H1 (cell line): ENCODE measurements around the gene MT1F. TPM values are rescaled to one million over a fixed set of nuclear protein-coding genes. Genes with fewer than 3 reads are reported as not detected.
A peak's percentile ranks its signal among the peaks of the same experiment; 100 is the strongest.

Experiments used
- CTCF ChIA-PET: fragments of 300-600 bp; sonication (Branson Sonifier 250); formaldehyde crosslinking; loops from one replicate; lab custom pipeline; 2021; ENCODE audit not compliant: partially characterized antibody; lab: Charles Lee
- POLR2A ChIA-PET: fragments of 300-600 bp; sonication (Branson Sonifier 250); formaldehyde crosslinking; loops from one replicate; lab custom pipeline; 2021; ENCODE audit warnings: inconsistent platforms; ENCODE audit not compliant: partially characterized antibody; lab: Charles Lee
- DNase-seq, 2 experiments: peaks; one replicate each; pipeline versions ENCODE4 v3.0.0 to v3.0.0-alpha.2; 2010 to 2022; ENCODE audit warnings: low spot score in 2 of 2, low read depth in 1 of 2, mixed read lengths in 1 of 2
- FAIRE-seq: peaks from 2 replicates; lab custom pipeline; 2011; peaks lifted over from hg19 to GRCh38; lab: Jason Lieb, UNC
- H2AFZ ChIP-seq: 2 replicates; pipeline ENCODE4 v1.8.1; 2012; ENCODE audit warnings: low read length, inconsistent platforms
- H2AK5ac ChIP-seq: 2 replicates; pipeline ENCODE4 v1.6.1; 2013; ENCODE audit warnings: low read depth, low read length
- H2BK120ac ChIP-seq: replicated peaks from 2 replicates; pipeline ENCODE3; 2013; ENCODE audit warnings: low read depth, low read length, inconsistent platforms
- H2BK12ac ChIP-seq: 2 replicates; pipeline ENCODE4 v1.6.1; 2013; ENCODE audit warnings: low read depth, low read length
- H2BK15ac ChIP-seq: 2 replicates; pipeline ENCODE4 v1.6.1; 2013; ENCODE audit warnings: low read length
- H2BK20ac ChIP-seq: 2 replicates; pipeline ENCODE4 v1.6.1; 2013; ENCODE audit warnings: low read length
- H2BK5ac ChIP-seq: 2 replicates; pipeline ENCODE4 v1.6.1; 2013; ENCODE audit warnings: low read depth, low read length
- H3K14ac ChIP-seq: 2 replicates; pipeline ENCODE4 v1.6.1; 2013; ENCODE audit warnings: inconsistent platforms; ENCODE audit not compliant: insufficient read length
- H3K18ac ChIP-seq: 2 replicates; pipeline ENCODE4 v1.6.1; 2013; ENCODE audit warnings: low read length; ENCODE audit errors: extremely low read depth
- H3K23ac ChIP-seq: 2 replicates; pipeline ENCODE4 v1.6.1; 2013; ENCODE audit warnings: inconsistent platforms; ENCODE audit not compliant: insufficient read length
- H3K23me2 ChIP-seq: 2 replicates; pipeline ENCODE4 v1.6.1; 2013; ENCODE audit warnings: low read depth, low read length
- H3K27ac ChIP-seq: 2 replicates; pipeline ENCODE4 v1.6.1; 2011; ENCODE audit warnings: low read depth, low read length, inconsistent platforms
- H3K27me3 ChIP-seq, 4 experiments: replicated peaks in 1 of 4; 1 replicate in 1 of 4; 2 replicates in 3 of 4; pipeline versions ENCODE4 v1.6.1 to v1.8.1; 2011 to 2013; ENCODE audit warnings: low read length in 3 of 4, mild to moderate bottlenecking in 3 of 4, inconsistent platforms in 2 of 4, mixed read lengths in 2 of 4, moderate library complexity in 1 of 4; ENCODE audit not compliant: control insufficient read depth in 3 of 4, insufficient read depth in 3 of 4; ENCODE audit errors: extremely low read depth in 1 of 4
- H3K36me3 ChIP-seq, 4 experiments: 2 replicates each; pipeline versions ENCODE4 v1.6.1 to v1.8.1; 2011 to 2013; ENCODE audit warnings: mild to moderate bottlenecking in 4 of 4, low read length in 3 of 4, moderate library complexity in 2 of 4, control low read depth in 1 of 4, inconsistent platforms in 1 of 4; ENCODE audit not compliant: insufficient read depth in 4 of 4, control insufficient read depth in 2 of 4
- H3K4ac ChIP-seq: replicated peaks from 2 replicates; pipeline ENCODE3; 2013; ENCODE audit warnings: low read length, low read depth, mixed read lengths, inconsistent platforms; ENCODE audit not compliant: insufficient read length
- H3K4me1 ChIP-seq, 4 experiments: replicated peaks in 1 of 4; 1 replicate in 1 of 4; 2 replicates in 3 of 4; pipeline versions ENCODE4 v1.6.1 to v1.8.1; 2011 to 2013; ENCODE audit warnings: low read length in 3 of 4, inconsistent platforms in 2 of 4, mixed read lengths in 1 of 4; ENCODE audit not compliant: insufficient read depth in 4 of 4, control insufficient read depth in 3 of 4
- H3K4me2 ChIP-seq, 2 experiments: 2 replicates each; pipeline versions ENCODE4 v1.6.1 to v1.8.1; 2011 to 2013; ENCODE audit warnings: low read depth in 2 of 2, low read length in 2 of 2, control low read depth in 1 of 2, inconsistent platforms in 1 of 2, mild to moderate bottlenecking in 1 of 2; ENCODE audit not compliant: insufficient read depth in 1 of 2
- H3K4me3 ChIP-seq, 4 experiments: fragments of 200-600, 300-600 bp in 1 of 4; sonication (generic), shearing (Covaris generic), sonication (Bioruptor Twin) in 1 of 4; 2 replicates each; pipeline versions ENCODE4 v1.5.1 to v1.8.1; 2011 to 2016; ENCODE audit warnings: low read length in 4 of 4, low read depth in 3 of 4, control low read depth in 2 of 4, inconsistent platforms in 2 of 4, mild to moderate bottlenecking in 2 of 4, mixed read lengths in 1 of 4, moderate library complexity in 1 of 4; ENCODE audit not compliant: insufficient read depth in 2 of 4; ENCODE audit errors: extremely low read depth in 1 of 4
- H3K56ac ChIP-seq: replicated peaks from 2 replicates; pipeline ENCODE3; 2013; ENCODE audit warnings: low read depth, mild to moderate bottlenecking, mixed read lengths, low read length, inconsistent platforms; ENCODE audit not compliant: insufficient read length
- H3K79me1 ChIP-seq: 2 replicates; pipeline ENCODE4 v1.6.1; 2013; ENCODE audit warnings: low read depth, low read length, control low read depth
- H3K79me2 ChIP-seq, 2 experiments: 2 replicates each; pipeline versions ENCODE4 v1.6.1 to v1.8.1; 2012 to 2013; ENCODE audit warnings: low read length in 2 of 2, mild to moderate bottlenecking in 2 of 2, inconsistent platforms in 1 of 2; ENCODE audit not compliant: insufficient read depth in 2 of 2, control insufficient read depth in 1 of 2
- H3K9ac ChIP-seq, 4 experiments: replicated peaks in 1 of 4; 1 replicate in 1 of 4; 2 replicates in 3 of 4; pipeline versions ENCODE4 v1.6.1 to v1.8.1; 2011 to 2013; ENCODE audit warnings: low read depth in 3 of 4, low read length in 3 of 4, control low read depth in 2 of 4, mild to moderate bottlenecking in 2 of 4, moderate library complexity in 2 of 4, inconsistent platforms in 1 of 4; ENCODE audit errors: extremely low read depth in 1 of 4
- H3K9me3 ChIP-seq, 2 experiments: 2 replicates each; pipeline versions ENCODE4 v1.6.1 to v1.8.1; 2012 to 2013; ENCODE audit warnings: mild to moderate bottlenecking in 2 of 2, moderate library complexity in 2 of 2, control low read depth in 1 of 2, inconsistent platforms in 1 of 2, low read depth in 1 of 2, low read length in 1 of 2, mixed read lengths in 1 of 2; ENCODE audit not compliant: insufficient read depth in 2 of 2
- H4K20me1 ChIP-seq, 2 experiments: replicated peaks in 1 of 2; 2 replicates each; pipeline versions ENCODE3 to v1.8.1; 2011 to 2013; ENCODE audit warnings: inconsistent platforms in 2 of 2, low read length in 2 of 2, mild to moderate bottlenecking in 1 of 2; ENCODE audit not compliant: insufficient read depth in 2 of 2, control insufficient read depth in 1 of 2
- H4K5ac ChIP-seq: 2 replicates; pipeline ENCODE4 v1.6.1; 2013; ENCODE audit warnings: low read length, low read depth, mixed read lengths, inconsistent platforms; ENCODE audit not compliant: insufficient read length
- H4K8ac ChIP-seq: 2 replicates; pipeline ENCODE4 v1.8.0; 2013; ENCODE audit warnings: mild to moderate bottlenecking, moderate library complexity, low read length, inconsistent platforms; ENCODE audit not compliant: insufficient read depth; ENCODE audit errors: extremely low read depth
- H4K91ac ChIP-seq: replicated peaks from 2 replicates; pipeline ENCODE3; 2013; ENCODE audit warnings: low read length, mixed read lengths, inconsistent platforms; ENCODE audit not compliant: insufficient read length
- EZH2 ChIP-seq: fragments of 200-600 bp; sonication (generic); IDR thresholded peaks from 2 replicates; pipeline ENCODE4 v1.7.1; 2012; ENCODE audit warnings: low read depth, mild to moderate bottlenecking, moderate library complexity, low read length, inconsistent platforms; ENCODE audit not compliant: severe bottlenecking
- KDM4A ChIP-seq: IDR thresholded peaks from one replicate; pipeline ENCODE4 v1.7.1; 2012; ENCODE audit warnings: low read depth, mild to moderate bottlenecking, moderate library complexity, low read length, inconsistent platforms; ENCODE audit not compliant: severe bottlenecking
- NANOG ChIP-seq: IDR thresholded peaks from 2 replicates; pipeline ENCODE4 v1.6.1; 2011; ENCODE audit warnings: low read length, low read depth, mild to moderate bottlenecking, inconsistent platforms; ENCODE audit not compliant: insufficient read depth, poor library complexity, severe bottlenecking
- SUZ12 ChIP-seq: fragments of 200-600 bp; sonication (generic); IDR thresholded peaks from 2 replicates; pipeline ENCODE4 v1.6.1; 2012; ENCODE audit warnings: mild to moderate bottlenecking, inconsistent platforms, low read length, moderate library complexity, mixed read lengths
- TBP ChIP-seq: IDR thresholded peaks from 2 replicates; pipeline ENCODE4 v1.6.1; 2011; ENCODE audit warnings: low read depth, low read length, improper control_type of control experiment
- WGBS, 2 experiments: shearing (Covaris generic) in 1 of 2; methylation state at CpG; one replicate each; pipeline versions ENCODE4 v1.1.6 to v1.1.7; 2013 to 2015; ENCODE audit warnings: low lambda C conversion rate in 2 of 2, mixed read lengths in 2 of 2, inconsistent platforms in 1 of 2, low coverage in 1 of 2, missing lambda C conversion rate in 1 of 2; ENCODE audit not compliant: insufficient replicate concordance in 2 of 2, insufficient coverage in 1 of 2, insufficient read length in 1 of 2; ENCODE audit errors: extremely low coverage in 1 of 2, missing lambda C conversion rate in 1 of 2; 5-methylcytosine and 5-hydroxymethylcytosine counted together
- polyA plus RNA-seq, 7 experiments: library from polyadenylated mRNA; depleted of rRNA in 3 of 7; stranded (reverse) in 5 of 7; unstranded in 2 of 7; fragments of >200 nt in 5 of 7; fragments of 200-250 nt in 2 of 7; gene quantifications; 1 replicate in 5 of 7; 2 replicates in 1 of 7; 4 replicates in 1 of 7; pipeline versions ENCODE4 v1.2.1 to v1.2.3, GENCODE V29; 2011 to 2013; ENCODE audit warnings: missing spikeins in 2 of 7, mixed read lengths in 2 of 7
- total RNA-seq: library from RNA; stranded (reverse); fragmentation: NEBNext Ultra II Directional; extraction: Animal tissue kit (Norgen Biotek cat#: 25700); gene quantifications from 2 replicates; pipeline ENCODE4 v1.2.1, GENCODE V29; 2021

The MT1F gene
- total and polyA plus RNA-seq, 2 of the 8 experiments (the other 6 are each of a cell fraction or from before 2014, with no cell fraction given), result 5.9 to 20.8 TPM

DNA sequence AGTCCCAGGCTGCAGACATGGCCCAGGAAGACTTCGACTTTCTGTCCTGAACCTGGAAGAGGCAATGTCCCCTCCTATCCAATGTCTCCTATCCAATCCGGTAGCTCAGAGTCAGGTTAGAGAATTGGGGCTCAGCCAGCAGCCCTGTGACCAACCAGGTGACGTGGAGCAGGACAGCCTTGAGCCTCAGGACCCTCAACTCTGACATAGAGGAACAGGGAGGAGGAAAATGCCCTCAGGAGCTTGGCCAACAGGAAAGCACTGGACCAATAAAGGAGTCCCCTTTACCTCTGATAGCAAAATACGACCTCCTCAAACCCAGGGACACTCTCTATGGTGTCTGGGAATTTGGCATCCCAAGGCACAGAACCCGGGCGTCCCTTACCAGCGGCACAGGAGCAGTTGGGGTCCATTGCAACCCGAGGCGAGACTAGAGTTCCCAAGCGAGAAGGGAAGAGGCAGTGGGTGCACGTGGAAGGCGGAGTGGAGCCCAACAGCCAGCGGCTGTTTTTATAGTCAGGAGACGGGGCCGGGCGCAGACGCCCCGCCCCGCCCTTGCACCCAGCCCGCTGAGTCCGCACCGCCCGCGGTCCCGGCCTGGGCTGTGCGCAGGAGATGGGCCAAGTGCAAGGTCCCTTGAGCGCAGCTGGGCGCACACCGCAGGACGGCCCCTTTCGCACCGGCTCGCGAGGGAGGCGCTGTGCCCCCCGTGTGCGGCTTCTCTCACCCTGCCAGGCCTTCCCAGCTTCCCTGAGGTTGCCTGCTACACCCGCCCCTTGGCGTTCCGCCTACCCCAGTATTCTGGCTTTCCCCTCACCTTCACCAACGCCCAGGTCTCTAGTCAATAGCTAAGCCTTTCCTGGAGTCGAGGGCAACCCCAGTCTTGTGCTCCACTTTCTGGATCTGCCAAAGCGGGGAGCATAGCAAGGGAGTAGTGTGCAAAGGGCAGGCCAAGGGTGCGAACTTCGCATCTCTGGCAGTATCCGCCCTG is 10.1 kb downstream of the MT1F start, which contains the start of gene MT1G:
Gene MT1G (minus strand): TSS at position 485 of the 991 bp plus-strand sequence. CDS start 72 bp downstream, at position 413.
- no peak within 1 kb of the TSS; a peak in 1 of 7 replicates for H3K9ac ChIP-seq

More for the DNA sequence above, 10.1 kb downstream of the MT1F start, which contains the start of gene MT1G:
- Histone ChIP-seq H3K27me3 (peaks cover 81 to 98% (median 93%) of the 10 kb centered on the region in 4 experiments), H3K56ac (no peak within 1 kb of the TSS), H4K8ac (peak within 1 kb of the TSS; percentile 36; the same call in 1 of the 2 replicates), H3K79me2 (no peaks in the 10 kb centered on the region), H3K4me3 (peak within 1 kb of the TSS; percentile 13 to 53 (median 16); a peak in 5 of 8 replicates), H3K9me3 (no peaks in the 10 kb centered on the region), H2BK5ac (peak within 1 kb of the TSS; percentile 37; the same call in 1 of the 2 replicates), H2BK120ac (no peak within 1 kb of the TSS), H2BK15ac (peak within 1 kb of the TSS; percentile 88; the same call in 1 of the 2 replicates), H4K20me1 (peaks cover 2 to 9% of the 10 kb centered on the region in 2 experiments), H3K27ac (no peak within 1 kb of the TSS), H2AK5ac (peak within 1 kb of the TSS; percentile 68; the same call in 1 of the 2 replicates), H3K36me3 (no peaks in the 10 kb centered on the region), H3K23ac (no peak within 1 kb of the TSS), H3K4me2 (peak within 1 kb of the TSS; percentile 74 to 92), H3K18ac (no peak within 1 kb of the TSS), H2BK20ac (peak within 1 kb of the TSS; percentile 53; the same call in 1 of the 2 replicates), H3K23me2 (peaks cover 12% of the 10 kb centered on the region; the same call in 1 of the 2 replicates), H3K14ac (no peak within 1 kb of the TSS), H4K5ac (no peak within 1 kb of the TSS), H2BK12ac (peak within 1 kb of the TSS; percentile 85; the same call in 1 of the 2 replicates), H4K91ac (no peak within 1 kb of the TSS), H3K4me1 (peaks cover 3 to 16% (median 12%) of the 10 kb centered on the region in 4 experiments), H3K4ac (no peak within 1 kb of the TSS), H2AFZ (no peak within 1 kb of the TSS), H3K79me1 (no peaks in the 10 kb centered on the region)
- DNase-seq, result peak in 1 of 2 experiments; percentile 70
- TF ChIP-seq TBP, result peak; percentile 80
- no peak for TF ChIP-seq NANOG
- peak; percentile 73 for TF ChIP-seq SUZ12
- peak; percentile 66 for TF ChIP-seq EZH2
- TF ChIP-seq KDM4A, result peak; percentile 38
- ChIA-PET POLR2A (interaction anchor here (0.6 to 13.9 kb wide), 16 partner anchors 13 to 208 kb away, joined by 3 to 205 read pairs (median 4); partner anchors contain the start of genes MT1B, MT1E, MT1F and MT1M), CTCF (interaction anchor here (0.8 to 4.6 kb wide), 10 partner anchors 11 to 91 kb away, joined by 3 to 29 read pairs (median 4); partner anchors contain the start of gene MT1M)
- 4% methylated on average over 45 of the region's 46 CpGs; no CpG with 5 or more reads in 1 of the 2 experiments for WGBS, 2 experiments
- FAIRE-seq, result no peak
